Measurements from ENCODE around the gene PRELP. TPM values are rescaled to one million over a fixed set of nuclear protein-coding genes. Genes with fewer than 3 reads are reported as not detected.
A peak's percentile ranks its signal among the peaks of the same experiment; 100 is the strongest.

The PRELP gene
- total RNA-seq, 1 donor from 2014 or later = 0.07 TPM

DNA sequence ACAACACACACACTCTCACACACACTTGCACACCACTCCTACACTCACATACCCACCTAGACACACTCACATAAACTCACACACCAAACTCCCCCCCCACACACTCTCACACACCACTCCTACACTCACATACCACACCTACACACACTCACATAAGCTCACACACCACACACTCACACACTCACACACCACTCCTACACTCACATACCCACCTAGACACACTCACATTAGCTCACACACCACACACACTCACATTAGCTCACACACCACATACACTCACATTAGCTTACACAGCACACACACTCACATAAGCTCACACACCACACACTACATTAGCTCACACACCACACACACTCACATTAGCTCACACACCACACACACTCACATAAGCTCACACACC, 51.4 kb downstream of the PRELP start:
- Histone ChIP-seq H3K79me2 (ENCODE audit: insufficient read depth, low read length) (no peaks in the 10 kb centered on the region), H3K27ac (ENCODE audit: low read depth, low read length) (no peak overlapping the region), H4K20me1 (ENCODE audit: insufficient read depth, low read length) (no peaks in the 10 kb centered on the region), H3K9ac (ENCODE audit: low read length) (no peak overlapping the region), H3K27me3 (ENCODE audit: insufficient read depth, low read length) (no peaks in the 10 kb centered on the region), H3K4me1 (ENCODE audit: insufficient read depth, low read length) (peaks cover 7% of the 10 kb centered on the region), H2AFZ (ENCODE audit: low read depth, low read length) (no peak overlapping the region), H3K36me3 (ENCODE audit: insufficient read depth, low read length) (no peaks in the 10 kb centered on the region), H3K9me3 (ENCODE audit: insufficient read depth, low read depth, low read length) (no peaks in the 10 kb centered on the region), H3K4me3 (ENCODE audit: insufficient read depth, low read depth, low read length) (no peak overlapping the region), H3K4me2 (ENCODE audit: low read length) (no peak overlapping the region)
- Mint-ChIP-seq H3K4me3 (ENCODE audit: unreplicated experiment) (no peak overlapping the region), H3K36me3 (ENCODE audit: low read depth, unreplicated experiment) (peaks cover 1% of the 10 kb centered on the region), H3K27me3 (ENCODE audit: low read depth, unreplicated experiment) (peaks cover 4% of the 10 kb centered on the region), H3K27ac (ENCODE audit: unreplicated experiment) (no peak overlapping the region), H3K4me1 (ENCODE audit: low read depth, unreplicated experiment) (peaks cover 8% of the 10 kb centered on the region), H3K9me3 (ENCODE audit: unreplicated experiment) (no peaks in the 10 kb centered on the region)
- FAIRE-seq = peak; percentile 73
- no peak for DNase-seq (ENCODE audit: low read depth)
- TF ChIP-seq, protein P1, sequence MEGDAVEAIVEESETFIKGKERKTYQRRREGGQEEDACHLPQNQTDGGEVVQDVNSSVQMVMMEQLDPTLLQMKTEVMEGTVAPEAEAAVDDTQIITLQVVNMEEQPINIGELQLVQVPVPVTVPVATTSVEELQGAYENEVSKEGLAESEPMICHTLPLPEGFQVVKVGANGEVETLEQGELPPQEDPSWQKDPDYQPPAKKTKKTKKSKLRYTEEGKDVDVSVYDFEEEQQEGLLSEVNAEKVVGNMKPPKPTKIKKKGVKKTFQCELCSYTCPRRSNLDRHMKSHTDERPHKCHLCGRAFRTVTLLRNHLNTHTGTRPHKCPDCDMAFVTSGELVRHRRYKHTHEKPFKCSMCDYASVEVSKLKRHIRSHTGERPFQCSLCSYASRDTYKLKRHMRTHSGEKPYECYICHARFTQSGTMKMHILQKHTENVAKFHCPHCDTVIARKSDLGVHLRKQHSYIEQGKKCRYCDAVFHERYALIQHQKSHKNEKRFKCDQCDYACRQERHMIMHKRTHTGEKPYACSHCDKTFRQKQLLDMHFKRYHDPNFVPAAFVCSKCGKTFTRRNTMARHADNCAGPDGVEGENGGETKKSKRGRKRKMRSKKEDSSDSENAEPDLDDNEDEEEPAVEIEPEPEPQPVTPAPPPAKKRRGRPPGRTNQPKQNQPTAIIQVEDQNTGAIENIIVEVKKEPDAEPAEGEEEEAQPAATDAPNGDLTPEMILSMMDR (IDR thresholded peaks at IDR 0.05; ENCODE audit: insufficient read depth, low read depth, low read length) = no peak
- no peak for TF ChIP-seq EZH2 (IDR thresholded peaks at IDR 0.05; ENCODE audit: insufficient read depth, low read length)

GRCh38 chr1:203528063-203528462, 52.5 kb downstream of the PRELP start:
- no peak for TF ChIP-seq EZH2 (IDR thresholded peaks at IDR 0.05; ENCODE audit: insufficient read depth, low read length)
- TF ChIP-seq, protein P1 (IDR thresholded peaks at IDR 0.05; ENCODE audit: insufficient read depth, low read depth, low read length) = no peak
- no peak overlapping the region for H3K4me2 ChIP-seq (ENCODE audit: low read length)
- no peak overlapping the region for H2AFZ ChIP-seq (ENCODE audit: low read depth, low read length)
- no peaks in the 10 kb centered on the region for H3K36me3 ChIP-seq (ENCODE audit: insufficient read depth, low read length)
- H3K27me3 ChIP-seq (ENCODE audit: insufficient read depth, low read length) = no peaks in the 10 kb centered on the region
- H3K9me3 ChIP-seq (ENCODE audit: insufficient read depth, low read depth, low read length) = no peaks in the 10 kb centered on the region
- H4K20me1 ChIP-seq (ENCODE audit: insufficient read depth, low read length) = no peaks in the 10 kb centered on the region
- H3K79me2 ChIP-seq (ENCODE audit: insufficient read depth, low read length) = no peaks in the 10 kb centered on the region
- H3K9me3 Mint-ChIP-seq (ENCODE audit: unreplicated experiment) = no peaks in the 10 kb centered on the region
- no peak overlapping the region for H3K4me3 Mint-ChIP-seq (ENCODE audit: unreplicated experiment)
- no peak overlapping the region for H3K27ac ChIP-seq (ENCODE audit: low read depth, low read length)
- DNase-seq (ENCODE audit: low read depth) = no peak
- no peak overlapping the region for H3K27ac Mint-ChIP-seq (ENCODE audit: unreplicated experiment)
- no peak overlapping the region for H3K9ac ChIP-seq (ENCODE audit: low read length)
- H3K36me3 Mint-ChIP-seq (ENCODE audit: low read depth, unreplicated experiment) = no peaks in the 10 kb centered on the region
- no peaks in the 10 kb centered on the region for H3K4me1 ChIP-seq (ENCODE audit: insufficient read depth, low read length)
- no peak for FAIRE-seq
- H3K27me3 Mint-ChIP-seq (ENCODE audit: low read depth, unreplicated experiment) = peaks cover 4% of the 10 kb centered on the region
- no peak overlapping the region for H3K4me3 ChIP-seq (ENCODE audit: insufficient read depth, low read depth, low read length)
- peaks cover 1% of the 10 kb centered on the region for H3K4me1 Mint-ChIP-seq (ENCODE audit: low read depth, unreplicated experiment)

DNA sequence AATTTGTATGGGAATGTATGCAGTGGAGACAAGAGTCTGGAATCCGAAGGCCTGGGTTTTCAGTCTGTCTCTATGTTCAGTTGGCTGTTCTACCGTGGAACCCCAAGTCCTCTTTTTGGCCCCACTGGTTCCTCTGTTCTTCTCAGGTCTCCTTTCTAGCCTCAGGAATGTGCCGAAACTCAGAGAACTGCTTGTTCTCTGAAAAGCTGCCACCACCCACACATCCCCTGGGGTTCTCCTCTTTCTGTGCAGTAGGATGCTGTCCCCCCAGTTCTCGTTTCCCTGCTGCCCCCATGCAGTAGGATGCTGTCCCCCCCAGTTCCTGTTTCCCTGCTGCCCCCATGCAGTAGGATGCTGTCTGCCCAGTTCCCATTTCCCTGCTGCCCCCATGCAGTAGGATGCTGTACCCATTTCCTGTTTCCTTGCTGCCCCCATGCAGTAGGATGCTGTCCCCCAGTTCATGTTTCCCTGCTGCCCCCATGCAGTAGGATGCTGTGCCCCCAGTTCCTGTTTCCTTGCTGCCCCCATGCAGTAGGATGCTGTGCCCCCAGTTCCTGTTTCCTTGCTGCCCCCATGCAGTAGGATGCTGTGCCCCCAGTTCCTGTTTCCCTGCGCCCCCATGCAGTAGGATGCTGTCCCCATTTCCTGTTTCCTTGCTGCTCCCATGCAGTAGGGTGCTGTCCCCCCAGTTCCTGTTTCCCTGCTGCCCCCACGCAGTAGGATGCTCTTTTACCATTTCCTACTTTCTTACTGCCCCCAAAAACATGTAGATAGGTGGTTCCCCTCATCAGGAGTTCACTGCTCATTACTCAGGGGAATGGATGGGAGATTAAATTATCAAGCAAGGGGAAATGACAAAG, 53.6 kb downstream of the PRELP start:
- no peak overlapping the region for H3K27ac Mint-ChIP-seq (ENCODE audit: unreplicated experiment)
- Histone ChIP-seq H3K27ac (ENCODE audit: low read depth, low read length) (no peak overlapping the region), H3K9ac (ENCODE audit: low read length) (no peak overlapping the region), H4K20me1 (ENCODE audit: insufficient read depth, low read length) (no peaks in the 10 kb centered on the region), H3K79me2 (ENCODE audit: insufficient read depth, low read length) (no peaks in the 10 kb centered on the region), H3K27me3 (ENCODE audit: insufficient read depth, low read length) (no peaks in the 10 kb centered on the region), H3K9me3 (ENCODE audit: insufficient read depth, low read depth, low read length) (no peaks in the 10 kb centered on the region), H3K36me3 (ENCODE audit: insufficient read depth, low read length) (no peaks in the 10 kb centered on the region), H2AFZ (ENCODE audit: low read depth, low read length) (no peak overlapping the region), H3K4me2 (ENCODE audit: low read length) (no peak overlapping the region), H3K4me3 (ENCODE audit: insufficient read depth, low read depth, low read length) (no peak overlapping the region), H3K4me1 (ENCODE audit: insufficient read depth, low read length) (peaks cover 7% of the 10 kb centered on the region)
- no peak for FAIRE-seq
- H3K9me3 Mint-ChIP-seq (ENCODE audit: unreplicated experiment) = no peaks in the 10 kb centered on the region
- H3K4me3 Mint-ChIP-seq (ENCODE audit: unreplicated experiment) = no peak overlapping the region
- DNase-seq (ENCODE audit: low read depth) = no peak
- H3K27me3 Mint-ChIP-seq (ENCODE audit: low read depth, unreplicated experiment) = peaks cover 4% of the 10 kb centered on the region
- H3K4me1 Mint-ChIP-seq (ENCODE audit: low read depth, unreplicated experiment) = peaks cover 4% of the 10 kb centered on the region
- TF ChIP-seq EZH2 (IDR thresholded peaks at IDR 0.05; ENCODE audit: insufficient read depth, low read length) = no peak
- TF ChIP-seq, protein P1 (IDR thresholded peaks at IDR 0.05; ENCODE audit: insufficient read depth, low read depth, low read length) = no peak
- no peaks in the 10 kb centered on the region for H3K36me3 Mint-ChIP-seq (ENCODE audit: low read depth, unreplicated experiment)

Data from astrocyte (in vitro differentiated cells and primary cell).